CD14-positive monocyte (primary cell): ENCODE measurements around the gene ZNRF1. TPM values are rescaled to one million over a fixed set of nuclear protein-coding genes. Genes with fewer than 3 reads are reported as not detected.
A peak's percentile ranks its signal among the peaks of the same experiment; 100 is the strongest.

Experiments
- DNase-seq, 3 donors: peaks; one replicate each; pipeline ENCODE4 v3.0.0-alpha.2; 2011 to 2022
- H2AFZ ChIP-seq: 2 replicates; pipeline ENCODE4 v1.6.0; 2012; ENCODE audit warnings: mild to moderate bottlenecking, low read depth, low read length, inconsistent platforms; ENCODE audit not compliant: insufficient read depth, poor library complexity, severe bottlenecking
- H3K27ac ChIP-seq, 2 donors: 1 replicate in 1 of 2; 2 replicates in 1 of 2; pipeline ENCODE4 v1.5.1; 2012 to 2013; ENCODE audit warnings: low read length in 2 of 2, control low read depth in 1 of 2, inconsistent platforms in 1 of 2, low read depth in 1 of 2, mild to moderate bottlenecking in 1 of 2
- H3K27me3 ChIP-seq, 2 donors: one replicate each; pipeline versions ENCODE4 v1.6.0 to v1.6.1; 2011 to 2013; ENCODE audit warnings: low read length in 2 of 2; ENCODE audit not compliant: control insufficient read depth in 2 of 2, insufficient read depth in 2 of 2
- H3K36me3 ChIP-seq, 2 donors: replicated peaks in 1 of 2; 1 replicate in 1 of 2; 2 replicates in 1 of 2; pipeline versions ENCODE4 v1.5.1 to v1.6.1; 2012 to 2013; ENCODE audit warnings: low read length in 2 of 2, control low read depth in 1 of 2, inconsistent platforms in 1 of 2, mild to moderate bottlenecking in 1 of 2; ENCODE audit not compliant: insufficient read depth in 2 of 2, control insufficient read depth in 1 of 2
- H3K4me1 ChIP-seq, 2 donors: 1 replicate in 1 of 2; 2 replicates in 1 of 2; pipeline versions ENCODE4 v1.5.1 to v1.6.1; 2012 to 2013; ENCODE audit warnings: low read length in 2 of 2, control low read depth in 1 of 2, inconsistent platforms in 1 of 2, mild to moderate bottlenecking in 1 of 2, moderate library complexity in 1 of 2; ENCODE audit not compliant: insufficient read depth in 2 of 2, control insufficient read depth in 1 of 2
- H3K4me2 ChIP-seq: replicated peaks from 2 replicates; pipeline ENCODE3; 2012; ENCODE audit warnings: low read length, moderate library complexity, mild to moderate bottlenecking; ENCODE audit not compliant: poor library complexity, severe bottlenecking; ENCODE audit errors: extremely low read depth
- H3K4me3 ChIP-seq, 3 experiments: fragments of 200-600 bp in 1 of 3; sonication (generic) in 1 of 3; replicated peaks in 1 of 3; 1 replicate in 2 of 3; 2 replicates in 1 of 3; pipeline ENCODE4 v1.5.1; 2011 to 2013; ENCODE audit warnings: low read length in 3 of 3, mild to moderate bottlenecking in 3 of 3, control low read depth in 2 of 3, low read depth in 2 of 3, inconsistent platforms in 1 of 3, moderate library complexity in 1 of 3
- H3K79me2 ChIP-seq: 2 replicates; pipeline ENCODE4 v1.6.0; 2012; ENCODE audit warnings: mild to moderate bottlenecking, control low read depth, inconsistent platforms, low read length, moderate library complexity; ENCODE audit not compliant: insufficient read depth
- H3K9ac ChIP-seq: 2 replicates; pipeline ENCODE4 v1.6.0; 2017; ENCODE audit warnings: low read length, mild to moderate bottlenecking; ENCODE audit not compliant: insufficient read depth, poor library complexity, severe bottlenecking
- H3K9me3 ChIP-seq, 2 donors: replicated peaks in 1 of 2; 1 replicate in 1 of 2; 2 replicates in 1 of 2; pipeline versions ENCODE4 v1.5.1 to v1.6.1; 2012 to 2013; ENCODE audit warnings: low read length in 2 of 2, control low read depth in 1 of 2; ENCODE audit not compliant: control insufficient read depth in 1 of 2, insufficient read depth in 1 of 2
- H4K20me1 ChIP-seq: 2 replicates; pipeline ENCODE4 v1.6.0; 2012; ENCODE audit warnings: mild to moderate bottlenecking, low read length, control low read depth, moderate library complexity; ENCODE audit not compliant: insufficient read depth
- H3K27ac Mint-ChIP-seq, 7 donors: one replicate each; pipeline ENCODE4 v1.8.0; 2020; ENCODE audit warnings: mild to moderate bottlenecking in 7 of 7, mixed read lengths in 7 of 7, moderate library complexity in 6 of 7, inconsistent platforms in 2 of 7
- H3K27me3 Mint-ChIP-seq, 3 donors: one replicate each; pipeline ENCODE4 v1.8.0; 2021 to 2022; ENCODE audit warnings: low read depth in 3 of 3, mild to moderate bottlenecking in 3 of 3, mixed read lengths in 3 of 3, moderate library complexity in 3 of 3, inconsistent platforms in 1 of 3
- H3K36me3 Mint-ChIP-seq, 2 donors: one replicate each; pipeline ENCODE4 v1.8.0; 2020; ENCODE audit warnings: mixed read lengths in 2 of 2, inconsistent platforms in 1 of 2, mild to moderate bottlenecking in 1 of 2
- H3K4me1 Mint-ChIP-seq: one replicate; pipeline ENCODE4 v1.8.0; 2020; ENCODE audit warnings: mild to moderate bottlenecking, mixed read lengths
- H3K4me3 Mint-ChIP-seq, 2 donors: one replicate each; pipeline ENCODE4 v1.8.0; 2020; ENCODE audit warnings: mild to moderate bottlenecking in 2 of 2, mixed read lengths in 2 of 2, moderate library complexity in 1 of 2
- H3K9me3 Mint-ChIP-seq, 7 donors: one replicate each; pipeline ENCODE4 v1.8.0; 2020 to 2022; ENCODE audit warnings: mixed read lengths in 7 of 7, mild to moderate bottlenecking in 6 of 7, moderate library complexity in 6 of 7, inconsistent platforms in 2 of 7
- WGBS: methylation state at CpG from one replicate; pipeline ENCODE4 v1.1.5; 2013; ENCODE audit warnings: missing lambda C conversion rate; ENCODE audit not compliant: insufficient coverage; 5-methylcytosine and 5-hydroxymethylcytosine counted together
- intact Hi-C, 2 donors: fragments of 100-400 bp; cut with micrococcal nuclease; formaldehyde crosslinking; loops; one replicate each; pipeline versions ENCODE4 v1.15.0 to v1.15.1; 2023
- polyA plus RNA-seq, 3 donors: library from polyadenylated mRNA; depleted of rRNA in 1 of 3; unstranded in 2 of 3; stranded (reverse) in 1 of 3; fragments of 300-500 nt in 2 of 3; fragments of >200 nt in 1 of 3; fragmentation: Illumina TruSeq in 2 of 3; gene quantifications; 1 replicate in 2 of 3; 2 replicates in 1 of 3; pipeline ENCODE4 v1.2.3, GENCODE V29; 2012 to 2021
- TF ChIP-seq, protein P1 (sequence below): fragments of 200-600 bp; IDR thresholded peaks from one replicate; pipeline ENCODE4 v1.8.0; 2022; ENCODE audit warnings: antibody characterized with exemption, mild to moderate bottlenecking

ZNRF1 gene
- polyA plus RNA-seq, 3 donors, result 1.9 to 5.3 (median 4.3) TPM

DNA sequence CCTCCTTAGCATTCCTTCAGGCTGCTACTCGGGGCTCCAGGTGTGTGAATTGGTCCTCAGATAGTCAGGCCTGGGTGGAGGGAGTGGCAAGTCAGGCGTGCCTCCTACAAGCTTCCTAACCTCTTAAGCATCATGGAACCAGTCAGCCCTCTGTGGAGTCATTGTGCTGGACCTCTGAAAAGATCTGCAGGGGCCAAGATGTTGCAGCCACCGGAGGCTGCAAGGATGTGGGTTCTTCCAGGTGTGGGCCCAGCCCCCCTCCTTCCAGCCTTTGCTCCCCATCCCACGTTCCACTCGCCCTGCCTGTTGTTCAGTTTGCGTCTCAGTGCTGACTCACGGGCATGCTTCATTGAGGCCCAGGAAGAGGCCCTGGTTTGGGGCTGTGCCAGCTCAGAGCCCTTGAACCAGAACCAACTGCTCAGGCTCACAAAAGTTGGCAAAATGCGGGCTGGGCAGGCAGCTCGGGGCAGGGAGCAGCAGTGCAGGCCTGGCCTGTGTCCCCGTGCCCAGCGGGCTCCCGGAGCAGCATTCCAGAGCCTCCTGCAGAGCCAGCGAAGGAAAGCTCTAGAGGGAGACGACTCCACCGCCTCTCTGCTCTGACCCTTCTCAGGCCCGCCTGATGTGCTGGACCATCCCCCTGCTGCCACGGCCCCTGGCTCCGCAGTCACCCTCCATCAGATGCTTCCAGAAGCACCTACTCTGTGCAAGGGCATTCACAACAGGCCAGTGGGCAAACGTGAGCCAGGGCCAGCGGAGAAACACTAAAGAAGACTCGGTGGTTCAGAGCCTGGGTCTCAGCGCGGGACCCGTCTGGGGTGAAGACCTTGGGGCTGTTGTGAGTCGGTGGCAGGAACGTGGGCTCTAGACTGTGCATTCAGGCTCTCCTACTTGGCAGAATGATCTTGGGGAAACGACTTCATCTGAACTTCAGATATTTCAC is 110.2 kb downstream of the ZNRF1 start:
- TF ChIP-seq, protein P1, sequence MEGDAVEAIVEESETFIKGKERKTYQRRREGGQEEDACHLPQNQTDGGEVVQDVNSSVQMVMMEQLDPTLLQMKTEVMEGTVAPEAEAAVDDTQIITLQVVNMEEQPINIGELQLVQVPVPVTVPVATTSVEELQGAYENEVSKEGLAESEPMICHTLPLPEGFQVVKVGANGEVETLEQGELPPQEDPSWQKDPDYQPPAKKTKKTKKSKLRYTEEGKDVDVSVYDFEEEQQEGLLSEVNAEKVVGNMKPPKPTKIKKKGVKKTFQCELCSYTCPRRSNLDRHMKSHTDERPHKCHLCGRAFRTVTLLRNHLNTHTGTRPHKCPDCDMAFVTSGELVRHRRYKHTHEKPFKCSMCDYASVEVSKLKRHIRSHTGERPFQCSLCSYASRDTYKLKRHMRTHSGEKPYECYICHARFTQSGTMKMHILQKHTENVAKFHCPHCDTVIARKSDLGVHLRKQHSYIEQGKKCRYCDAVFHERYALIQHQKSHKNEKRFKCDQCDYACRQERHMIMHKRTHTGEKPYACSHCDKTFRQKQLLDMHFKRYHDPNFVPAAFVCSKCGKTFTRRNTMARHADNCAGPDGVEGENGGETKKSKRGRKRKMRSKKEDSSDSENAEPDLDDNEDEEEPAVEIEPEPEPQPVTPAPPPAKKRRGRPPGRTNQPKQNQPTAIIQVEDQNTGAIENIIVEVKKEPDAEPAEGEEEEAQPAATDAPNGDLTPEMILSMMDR, result no peak
- peak overlapping the region; percentile 43 to 75 for H3K4me3 Mint-ChIP-seq
- Histone ChIP-seq H3K4me2 (peak overlapping the region; percentile 58), H4K20me1 (no peaks in the 10 kb centered on the region), H3K36me3 (no peaks in the 10 kb centered on the region), H3K27me3 (peaks cover 0 to 23% of the 10 kb centered on the region in 2 donors), H3K27ac (peak overlapping the region; percentile 59 to 79), H2AFZ (peak overlapping the region; percentile 74), H3K9ac (peak overlapping the region; percentile 51), H3K79me2 (peaks cover 4% of the 10 kb centered on the region), H3K9me3 (no peaks in the 10 kb centered on the region), H3K4me1 (peaks cover 87 to 88% of the 10 kb centered on the region in 2 donors), H3K4me3 (peak overlapping the region in 1 of 3 experiments; percentile 54)
- peaks cover 14 to 36% of the 10 kb centered on the region in 2 donors for H3K36me3 Mint-ChIP-seq
- H3K9me3 Mint-ChIP-seq, result peaks cover 0 to 6% (median 0%) of the 10 kb centered on the region in 7 donors
- H3K4me1 Mint-ChIP-seq, result peaks cover 88% of the 10 kb centered on the region
- intact Hi-C loops, result no loop called here
- DNase-seq, result peak; percentile 72 to 77 (median 77)
- H3K27me3 Mint-ChIP-seq, result peaks cover 22 to 29% (median 26%) of the 10 kb centered on the region in 3 donors
- peak overlapping the region; percentile 72 to 92 (median 88) for H3K27ac Mint-ChIP-seq
- 13% methylated on average over 18 of the region's 27 CpGs for WGBS

DNA sequence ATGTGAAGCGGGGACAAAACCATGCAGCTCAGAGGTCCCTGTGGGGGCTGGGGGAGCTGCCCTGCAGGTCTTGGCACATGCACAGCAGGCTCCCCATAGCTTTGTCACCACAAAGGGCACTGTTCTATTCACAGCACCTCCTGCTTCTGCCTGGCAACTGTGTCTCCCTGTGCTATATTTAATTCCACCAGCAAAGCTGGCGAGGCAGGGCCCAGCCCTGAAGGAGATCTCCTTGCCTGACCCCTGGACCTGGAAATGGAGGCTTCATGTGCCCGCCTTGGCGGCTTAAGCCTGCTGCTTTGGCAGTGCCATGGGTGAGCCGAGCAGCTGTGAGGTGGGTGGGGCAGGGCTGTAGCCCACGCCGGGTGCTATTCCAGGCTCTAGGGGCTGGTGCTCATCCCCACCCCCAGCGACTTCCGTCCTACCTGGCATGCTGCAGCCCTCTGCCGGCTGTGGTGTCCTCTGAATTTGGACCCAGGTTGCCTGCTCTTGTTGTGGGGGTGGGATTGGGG is 111.0 kb downstream of the ZNRF1 start:
- Histone ChIP-seq H3K27ac (peak overlapping the region; percentile 59 to 79), H3K79me2 (peaks cover 4% of the 10 kb centered on the region), H3K36me3 (no peaks in the 10 kb centered on the region), H3K9ac (peak overlapping the region; percentile 51), H3K4me3 (peak overlapping the region in 1 of 3 experiments; percentile 54), H3K9me3 (no peaks in the 10 kb centered on the region), H3K27me3 (peaks cover 0 to 23% of the 10 kb centered on the region in 2 donors), H4K20me1 (no peaks in the 10 kb centered on the region), H3K4me1 (peaks cover 80 to 81% of the 10 kb centered on the region in 2 donors), H2AFZ (peak overlapping the region; percentile 74), H3K4me2 (peak overlapping the region; percentile 58)
- intact Hi-C loops, result loop anchor here (2.0 to 5.0 kb wide), 3 partner anchors 47 to 112 kb away; partner anchors contain the start of gene ZNRF1 (in 2 of the 2)
- peaks cover 81% of the 10 kb centered on the region for H3K4me1 Mint-ChIP-seq
- peak overlapping the region; percentile 43 to 75 for H3K4me3 Mint-ChIP-seq
- WGBS, result 30% methylated on average over 9 of the region's 10 CpGs
- H3K27ac Mint-ChIP-seq, result peak overlapping the region; percentile 41 to 92 (median 87)
- no peak for DNase-seq
- peaks cover 0 to 6% (median 0%) of the 10 kb centered on the region in 7 donors for H3K9me3 Mint-ChIP-seq
- TF ChIP-seq, protein P1, result no peak
- H3K36me3 Mint-ChIP-seq, result peaks cover 14 to 31% of the 10 kb centered on the region in 2 donors
- H3K27me3 Mint-ChIP-seq, result peaks cover 22 to 32% (median 26%) of the 10 kb centered on the region in 3 donors
